Measurements from ENCODE around the gene SDF4. TPM values are rescaled to one million over a fixed set of nuclear protein-coding genes. Genes with fewer than 3 reads are reported as not detected.

SDF4 gene
- total and polyA plus RNA-seq, 2 of the 8 experiments (the other 6 are each of a cell fraction or from before 2014, with no cell fraction given), result 45.5 to 75.6 TPM

GRCh38 chr1:1181129-1181937 is 50.5 kb downstream of the SDF4 start (continued):
- no peak for TF ChIP-seq EGR1 (IDR thresholded peaks at IDR 0.05; ENCODE audit: borderline replicate concordance, low read depth, low read length)

All from H1 (cell line).